Mucosa of rectum (tissue), 2 donors: ENCODE data around the gene KCNT2.
"Not testable (repeated sequence)": the region's sequence is repeated elsewhere in the genome, so short reads cannot be mapped to it uniquely, and the experiment has no call there.

ENCODE experiments used
- H3K27ac ChIP-seq, 2 donors: one replicate each; pipeline ENCODE4 v1.7.0; 2013; ENCODE audit warnings: inconsistent platforms in 2 of 2, low read depth in 2 of 2, low read length in 2 of 2
- H3K27me3 ChIP-seq, 2 donors: one replicate each; pipeline ENCODE4 v1.7.0; 2013; ENCODE audit warnings: low read length in 2 of 2; ENCODE audit not compliant: control insufficient read depth in 2 of 2, insufficient read depth in 2 of 2
- H3K36me3 ChIP-seq, 2 donors: one replicate each; pipeline ENCODE4 v1.7.0; 2013; ENCODE audit warnings: low read length in 2 of 2; ENCODE audit not compliant: control insufficient read depth in 2 of 2, insufficient read depth in 2 of 2
- H3K4me1 ChIP-seq, 2 donors: one replicate each; pipeline ENCODE4 v1.7.0; 2013; ENCODE audit warnings: low read length in 2 of 2, mild to moderate bottlenecking in 1 of 2; ENCODE audit not compliant: control insufficient read depth in 2 of 2, insufficient read depth in 2 of 2
- H3K4me3 ChIP-seq, 2 donors: one replicate each; pipeline ENCODE4 v1.7.0; 2013; ENCODE audit warnings: low read length in 2 of 2
- H3K9ac ChIP-seq, 2 donors: one replicate each; pipeline ENCODE4 v1.7.0; 2013; ENCODE audit warnings: low read length in 2 of 2, low read depth in 1 of 2, mild to moderate bottlenecking in 1 of 2
- H3K9me3 ChIP-seq, 2 donors: one replicate each; pipeline ENCODE4 v1.7.0; 2013; ENCODE audit warnings: low read length in 2 of 2; ENCODE audit not compliant: control insufficient read depth in 2 of 2
- donor health status: healthy.
- donor health status: Normal muscosa, but diverticular disease.

KCNT2 gene

DNA sequence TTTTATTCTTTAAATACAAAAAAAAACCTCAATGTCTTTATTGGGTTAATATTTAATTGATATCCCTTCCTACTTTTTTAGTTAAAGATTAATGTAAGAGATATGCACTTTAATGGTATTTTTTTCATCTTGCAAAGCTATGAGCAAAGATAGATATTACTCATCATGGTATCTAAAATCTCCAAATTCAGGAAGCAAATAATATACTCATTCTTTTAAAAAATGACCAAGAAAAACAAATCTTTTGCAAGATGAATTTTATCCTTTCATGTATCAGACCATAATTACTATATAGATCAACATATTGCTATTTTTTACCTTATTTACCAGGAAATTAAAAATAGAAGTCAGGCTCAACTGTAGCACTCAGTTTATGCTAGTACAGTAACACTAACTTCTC is 330.4 kb downstream of the KCNT2 start:
- no peak overlapping the region for H3K9ac ChIP-seq
- H3K27me3 ChIP-seq, result no peaks in the 10 kb centered on the region
- no peak overlapping the region for H3K4me3 ChIP-seq
- H3K4me1 ChIP-seq, result no peaks in the 10 kb centered on the region
- no peak overlapping the region for H3K27ac ChIP-seq
- no peaks in the 10 kb centered on the region for H3K36me3 ChIP-seq
- H3K9me3 ChIP-seq, result no peaks in the 10 kb centered on the region

DNA sequence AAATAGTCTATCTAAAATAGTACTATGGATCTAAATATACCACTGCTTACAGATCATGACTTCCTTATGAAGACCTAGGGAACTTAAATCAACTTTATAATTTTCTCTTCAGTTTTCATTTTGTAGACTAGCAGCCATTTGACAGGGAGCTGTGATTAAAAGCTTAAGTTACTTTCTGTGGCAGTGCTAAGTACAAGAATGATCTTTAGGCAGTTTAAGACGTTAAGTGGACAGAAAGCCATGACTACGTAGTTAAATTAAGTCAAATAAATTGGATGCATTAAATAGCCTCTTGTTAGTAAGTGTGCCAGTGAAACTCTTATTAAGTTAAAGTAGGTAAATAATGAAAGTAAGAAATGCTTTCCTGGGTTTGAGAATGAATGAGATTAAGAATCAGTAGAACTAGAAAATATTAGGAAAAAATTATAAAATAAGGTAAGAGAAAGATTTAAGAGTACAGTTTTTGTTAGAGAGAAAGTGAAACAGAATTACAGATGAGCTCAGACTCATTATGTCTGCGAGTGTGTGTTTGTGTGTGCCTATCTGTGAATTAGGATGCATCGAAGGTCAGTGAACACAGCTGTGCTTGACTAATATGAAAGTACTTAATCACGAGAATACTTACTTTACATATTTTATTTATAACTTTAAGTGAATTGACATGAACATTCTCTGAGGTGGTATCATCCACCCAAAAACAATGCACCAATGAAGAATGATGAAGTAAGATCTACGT is 336.9 kb downstream of the KCNT2 start:
- Histone ChIP-seq H3K4me3 (no peak overlapping the region), H3K9ac (no peak overlapping the region), H3K27me3 (no peaks in the 10 kb centered on the region), H3K27ac (no peak overlapping the region), H3K4me1 (no peaks in the 10 kb centered on the region), H3K9me3 (no peaks in the 10 kb centered on the region), H3K36me3 (no peaks in the 10 kb centered on the region)

GRCh38 chr1:196263086-196263485 is 345.2 kb downstream of the KCNT2 start:
- H3K36me3 ChIP-seq, H3K27me3 ChIP-seq, H3K9me3 ChIP-seq, H3K27ac ChIP-seq, H3K9ac ChIP-seq, H3K4me1 ChIP-seq, H3K4me3 ChIP-seq: not testable (repeated sequence)

DNA sequence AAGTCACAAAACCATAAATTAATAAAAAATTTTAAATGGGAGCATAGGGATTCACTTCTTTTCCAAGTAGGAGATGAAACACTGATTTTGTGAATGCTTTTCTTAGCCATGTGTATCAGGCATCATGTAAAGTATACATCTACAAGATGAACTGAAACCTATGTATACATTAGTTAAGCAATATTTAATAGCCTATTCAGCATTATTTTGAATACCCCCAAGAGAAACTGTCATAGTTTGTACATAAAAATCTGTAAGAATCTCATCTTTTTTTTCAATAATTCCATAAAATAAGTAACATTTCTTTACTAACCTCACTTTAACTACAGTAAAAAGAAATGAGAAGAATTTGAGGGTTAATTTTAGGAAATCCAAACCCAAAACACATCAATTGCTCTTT is 348.0 kb downstream of the KCNT2 start:
- Histone ChIP-seq H3K27me3 (no peaks in the 10 kb centered on the region), H3K9ac (no peak overlapping the region), H3K4me1 (no peaks in the 10 kb centered on the region), H3K36me3 (no peaks in the 10 kb centered on the region), H3K27ac (no peak overlapping the region), H3K4me3 (no peak overlapping the region), H3K9me3 (no peaks in the 10 kb centered on the region)

- Histone ChIP-seq H3K27me3 (no peaks in the 10 kb centered on the region), H3K27ac (no peak overlapping the region), H3K4me3 (no peak overlapping the region), H3K4me1 (no peaks in the 10 kb centered on the region), H3K9ac (no peak overlapping the region), H3K9me3 (no peaks in the 10 kb centered on the region), H3K36me3 (no peaks in the 10 kb centered on the region)
Observed at GRCh38 chr1:196259316-196259715, 348.9 kb downstream of the KCNT2 start.

- H3K9ac ChIP-seq, result no peak overlapping the region
- no peaks in the 10 kb centered on the region for H3K4me1 ChIP-seq
- no peak overlapping the region for H3K4me3 ChIP-seq
- H3K9me3 ChIP-seq, result no peaks in the 10 kb centered on the region
- no peak overlapping the region for H3K27ac ChIP-seq
- no peaks in the 10 kb centered on the region for H3K36me3 ChIP-seq
- no peaks in the 10 kb centered on the region for H3K27me3 ChIP-seq
Observed at GRCh38 chr1:196255762-196256161, 352.5 kb downstream of the KCNT2 start.

DNA sequence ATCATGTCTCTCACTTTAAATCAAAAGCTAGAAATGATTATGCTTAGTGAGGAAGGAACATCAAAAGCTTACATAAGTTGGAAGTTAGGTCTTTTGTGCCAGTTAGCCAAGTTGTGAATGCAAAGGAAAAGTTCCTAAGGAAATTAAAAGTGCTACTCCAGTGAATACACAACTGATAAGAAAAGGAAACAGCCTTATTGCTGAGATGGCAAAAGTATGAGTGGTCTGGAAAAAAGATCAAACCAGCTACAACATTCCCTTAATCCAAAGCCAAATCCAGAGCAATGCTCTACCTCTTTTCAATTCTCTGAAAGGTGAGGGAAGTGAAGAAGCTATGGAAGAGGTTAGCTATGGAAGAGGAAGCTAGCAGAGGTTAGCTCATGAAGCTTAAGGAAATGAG is 378.7 kb downstream of the KCNT2 start:
- H3K9ac ChIP-seq, result no peak overlapping the region
- no peaks in the 10 kb centered on the region for H3K36me3 ChIP-seq
- no peaks in the 10 kb centered on the region for H3K4me1 ChIP-seq
- no peaks in the 10 kb centered on the region for H3K9me3 ChIP-seq
- no peak overlapping the region for H3K27ac ChIP-seq
- no peak overlapping the region for H3K4me3 ChIP-seq
- no peaks in the 10 kb centered on the region for H3K27me3 ChIP-seq

- Histone ChIP-seq H3K4me3 (no peak overlapping the region), H3K9ac (no peak overlapping the region), H3K27ac (no peak overlapping the region), H3K9me3 (no peaks in the 10 kb centered on the region), H3K36me3 (no peaks in the 10 kb centered on the region), H3K27me3 (no peaks in the 10 kb centered on the region), H3K4me1 (no peaks in the 10 kb centered on the region)
Observed at GRCh38 chr1:196214866-196215265, 393.4 kb downstream of the KCNT2 start.

DNA sequence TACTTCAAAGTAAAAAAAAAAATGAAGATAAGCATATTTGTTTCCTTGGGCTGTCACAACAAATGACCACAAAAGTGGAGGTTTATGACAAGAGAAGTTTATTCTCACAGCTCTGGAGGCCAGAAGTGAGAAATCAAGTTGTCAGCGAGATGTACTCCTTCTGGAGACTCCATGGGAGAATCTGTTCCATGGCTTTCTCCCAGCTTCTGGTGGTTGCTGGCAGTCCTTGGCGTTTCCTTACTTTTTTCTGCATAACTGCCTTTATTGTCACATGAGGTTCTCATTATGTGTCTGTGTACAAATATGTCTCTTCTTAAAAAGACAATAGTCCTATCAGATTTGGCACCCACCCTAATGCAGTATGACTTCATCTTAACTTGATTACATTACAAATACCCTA is 398.3 kb downstream of the KCNT2 start:
- Histone ChIP-seq H3K9me3 (no peaks in the 10 kb centered on the region), H3K27me3 (no peaks in the 10 kb centered on the region), H3K4me1 (no peaks in the 10 kb centered on the region), H3K27ac (no peak overlapping the region), H3K9ac (no peak overlapping the region), H3K4me3 (no peak overlapping the region), H3K36me3 (no peaks in the 10 kb centered on the region)

DNA sequence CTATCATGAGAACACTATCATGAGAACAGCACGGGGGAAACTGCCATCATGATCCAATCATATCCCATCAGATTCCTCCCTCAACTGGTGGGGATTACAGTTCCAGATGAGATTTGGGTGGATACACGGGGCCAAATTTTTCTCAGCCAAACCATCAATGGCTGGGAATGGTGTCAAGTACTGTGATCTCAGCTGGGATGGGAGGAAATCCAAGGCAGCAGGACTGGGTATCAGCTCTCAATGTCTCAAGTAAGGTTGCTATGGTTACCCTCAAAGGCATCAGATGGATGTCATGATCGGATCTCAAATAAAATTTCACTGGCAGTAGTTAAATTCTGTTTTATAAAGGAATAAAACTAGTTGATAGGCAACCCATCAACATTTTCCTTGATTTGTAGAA is 399.0 kb downstream of the KCNT2 start:
- no peaks in the 10 kb centered on the region for H3K9me3 ChIP-seq
- no peaks in the 10 kb centered on the region for H3K27me3 ChIP-seq
- H3K4me1 ChIP-seq, result no peaks in the 10 kb centered on the region
- no peak overlapping the region for H3K4me3 ChIP-seq
- no peak overlapping the region for H3K9ac ChIP-seq
- H3K36me3 ChIP-seq, result no peaks in the 10 kb centered on the region
- H3K27ac ChIP-seq, result no peak overlapping the region
